Testis (tissue), 2 donors: ENCODE results near the gene SLC47A2.

ENCODE experiments used
- POLR2A ChIP-seq: fragments of 450-650 bp; IDR thresholded peaks from one replicate; pipeline ENCODE4 v1.6.1; 2017; ENCODE audit warnings: antibody characterized with exemption, mild to moderate bottlenecking, moderate library complexity
- TF ChIP-seq, protein P1 (sequence below), 3 experiments: fragments of 450-650 bp in 2 of 3; fragments of 200-600 bp in 1 of 3; sonication (generic) in 1 of 3; IDR thresholded peaks; one replicate each; pipeline ENCODE4 v1.5.1; 2016 to 2019; ENCODE audit warnings: antibody characterized with exemption in 3 of 3, mild to moderate bottlenecking in 2 of 3, moderate library complexity in 1 of 3

- TF ChIP-seq POLR2A: no peak
- TF ChIP-seq, protein P1, sequence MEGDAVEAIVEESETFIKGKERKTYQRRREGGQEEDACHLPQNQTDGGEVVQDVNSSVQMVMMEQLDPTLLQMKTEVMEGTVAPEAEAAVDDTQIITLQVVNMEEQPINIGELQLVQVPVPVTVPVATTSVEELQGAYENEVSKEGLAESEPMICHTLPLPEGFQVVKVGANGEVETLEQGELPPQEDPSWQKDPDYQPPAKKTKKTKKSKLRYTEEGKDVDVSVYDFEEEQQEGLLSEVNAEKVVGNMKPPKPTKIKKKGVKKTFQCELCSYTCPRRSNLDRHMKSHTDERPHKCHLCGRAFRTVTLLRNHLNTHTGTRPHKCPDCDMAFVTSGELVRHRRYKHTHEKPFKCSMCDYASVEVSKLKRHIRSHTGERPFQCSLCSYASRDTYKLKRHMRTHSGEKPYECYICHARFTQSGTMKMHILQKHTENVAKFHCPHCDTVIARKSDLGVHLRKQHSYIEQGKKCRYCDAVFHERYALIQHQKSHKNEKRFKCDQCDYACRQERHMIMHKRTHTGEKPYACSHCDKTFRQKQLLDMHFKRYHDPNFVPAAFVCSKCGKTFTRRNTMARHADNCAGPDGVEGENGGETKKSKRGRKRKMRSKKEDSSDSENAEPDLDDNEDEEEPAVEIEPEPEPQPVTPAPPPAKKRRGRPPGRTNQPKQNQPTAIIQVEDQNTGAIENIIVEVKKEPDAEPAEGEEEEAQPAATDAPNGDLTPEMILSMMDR (IDR thresholded peaks at IDR 0.05): no peak
These were observed 53.3 kb downstream of the SLC47A2 start for GRCh38 chr17:19663097-19663496.
